ENCODE measurements around the gene STK32A.

Gene STK32A

GRCh38 chr5:147327421-147327820 is 92.6 kb downstream of the STK32A start:
- TF ChIP-seq CTCF (conservative IDR thresholded peaks at IDR 0.05): no peak
- no peak overlapping the region for H3K27ac ChIP-seq

- H3K27ac ChIP-seq: no peak overlapping the region
- TF ChIP-seq CTCF (conservative IDR thresholded peaks at IDR 0.05): no peak
Measured at GRCh38 chr5:147327905-147328304, 93.1 kb downstream of the STK32A start.

GRCh38 chr5:147332658-147333057 is 97.8 kb downstream of the STK32A start:
- TF ChIP-seq CTCF (conservative IDR thresholded peaks at IDR 0.05): no peak
- no peak overlapping the region for H3K27ac ChIP-seq

- H3K27ac ChIP-seq: no peak overlapping the region
- TF ChIP-seq CTCF (conservative IDR thresholded peaks at IDR 0.05): no peak
Measured at GRCh38 chr5:147336876-147337275, 102.0 kb downstream of the STK32A start.

- H3K27ac ChIP-seq: no peak overlapping the region
- TF ChIP-seq CTCF (conservative IDR thresholded peaks at IDR 0.05): no peak
Measured at GRCh38 chr5:147339313-147339712, 104.5 kb downstream of the STK32A start.

- H3K27ac ChIP-seq: no peak overlapping the region
- no peak for TF ChIP-seq CTCF (conservative IDR thresholded peaks at IDR 0.05)
Measured at GRCh38 chr5:147340941-147341340, 106.1 kb downstream of the STK32A start.

- H3K27ac ChIP-seq: no peak overlapping the region
- TF ChIP-seq CTCF (conservative IDR thresholded peaks at IDR 0.05): no peak
Measured at GRCh38 chr5:147341345-147341744, 106.5 kb downstream of the STK32A start.

GRCh38 chr5:147344861-147345260 is 110.0 kb downstream of the STK32A start:
- no peak for TF ChIP-seq CTCF (conservative IDR thresholded peaks at IDR 0.05)

More at GRCh38 chr5:147344861-147345260, 110.0 kb downstream of the STK32A start:
- no peak overlapping the region for H3K27ac ChIP-seq
